GM12873 (cell line): ENCODE data around the gene CAMK2D.

ENCODE experiments used
- CTCF ChIP-seq: IDR thresholded peaks from 2 replicates; pipeline ENCODE4 v1.5.1; 2012; ENCODE audit warnings: low read depth, mild to moderate bottlenecking, moderate library complexity, low read length, control low read depth; ENCODE audit not compliant: insufficient read depth; ENCODE audit errors: missing control alignments

The CAMK2D gene

GRCh38 chr4:113512880-113513279 is 248.7 kb downstream of the CAMK2D start:
- no peak for TF ChIP-seq CTCF

- no peak for TF ChIP-seq CTCF
Observed at GRCh38 chr4:113511944-113512343, 249.6 kb downstream of the CAMK2D start.

GRCh38 chr4:113509851-113510250 is 251.7 kb downstream of the CAMK2D start:
- TF ChIP-seq CTCF: no peak

GRCh38 chr4:113505044-113505443 is 256.5 kb downstream of the CAMK2D start:
- TF ChIP-seq CTCF: no peak

- TF ChIP-seq CTCF: no peak
Observed at GRCh38 chr4:113504422-113504821, 257.1 kb downstream of the CAMK2D start.

GRCh38 chr4:113503691-113504090 is 257.8 kb downstream of the CAMK2D start:
- no peak for TF ChIP-seq CTCF

- TF ChIP-seq CTCF: no peak
Observed at GRCh38 chr4:113502906-113503305, 258.6 kb downstream of the CAMK2D start.
